KMS-11 (cell line): Measurements from ENCODE around the gene KDM4B.

Source experiments
- H2AFZ ChIP-seq: fragments of 200-600 bp; sonication (generic); 2 replicates; pipeline ENCODE4 v1.6.1; 2016; ENCODE audit warnings: antibody characterized with exemption, mixed run types, low read depth
- H3K27ac ChIP-seq: fragments of 200-600 bp; sonication (generic); 2 replicates; pipeline ENCODE4 v1.6.1; 2016; ENCODE audit warnings: mild to moderate bottlenecking, mixed run types
- H3K27me3 ChIP-seq: fragments of 200-600 bp; sonication (generic); 2 replicates; pipeline ENCODE4 v1.6.1; 2017; ENCODE audit warnings: mild to moderate bottlenecking, low read depth, mixed run types, moderate library complexity; ENCODE audit not compliant: insufficient read depth
- H3K36me3 ChIP-seq: fragments of 200-600 bp; sonication (generic); 2 replicates; pipeline ENCODE4 v1.6.1; 2017; ENCODE audit warnings: mild to moderate bottlenecking, mixed run types; ENCODE audit not compliant: insufficient read depth
- H3K4me1 ChIP-seq: fragments of 200-600 bp; sonication (generic); 2 replicates; pipeline ENCODE4 v1.6.1; 2016; ENCODE audit warnings: mild to moderate bottlenecking, low read depth, mixed run types; ENCODE audit not compliant: poor library complexity, severe bottlenecking
- H3K4me2 ChIP-seq: fragments of 200-600 bp; sonication (generic); 2 replicates; pipeline ENCODE4 v1.7.0; 2016; ENCODE audit warnings: mild to moderate bottlenecking, mixed run types
- H3K4me3 ChIP-seq: fragments of 200-600 bp; sonication (generic); IDR thresholded peaks from 2 replicates; pipeline ENCODE4 v1.6.1; 2017; ENCODE audit warnings: low read depth, low read length, mixed read lengths; ENCODE audit not compliant: insufficient read depth
- H3K79me2 ChIP-seq: fragments of 200-600 bp; sonication (generic); 2 replicates; pipeline ENCODE4 v1.6.1; 2016; ENCODE audit warnings: low read depth, mixed run types; ENCODE audit not compliant: insufficient read depth
- H3K9ac ChIP-seq: fragments of 200-600 bp; sonication (generic); 2 replicates; pipeline ENCODE4 v1.6.1; 2016; ENCODE audit warnings: mild to moderate bottlenecking, mixed run types
- H4K20me1 ChIP-seq: fragments of 200-600 bp; sonication (generic); 2 replicates; pipeline ENCODE4 v1.6.1; 2016; ENCODE audit warnings: mild to moderate bottlenecking, mixed run types; ENCODE audit not compliant: insufficient read depth
- TF ChIP-seq, protein P1 (sequence below): fragments of 200-600 bp; sonication (generic); conservative IDR thresholded peaks from 2 replicates; pipeline ENCODE4 v1.6.1; 2017; ENCODE audit warnings: low read depth, mild to moderate bottlenecking, antibody characterized with exemption, low read length, moderate library complexity, mixed read lengths

Gene KDM4B

GRCh38 chr19:5080809-5081208 is 111.9 kb downstream of the KDM4B start:
- Histone ChIP-seq H4K20me1 (no peaks in the 10 kb centered on the region), H3K27ac (no peak overlapping the region), H3K4me1 (no peaks in the 10 kb centered on the region), H3K4me3 (no peak overlapping the region), H3K79me2 (no peaks in the 10 kb centered on the region), H3K9ac (no peak overlapping the region), H3K27me3 (no peaks in the 10 kb centered on the region), H3K4me2 (no peak overlapping the region), H3K36me3 (0 out of 2 replicates have a peak, but pooled peaks cover 4% of the 10 kb centered on the region), H2AFZ (no peak overlapping the region)
- TF ChIP-seq, protein P1, sequence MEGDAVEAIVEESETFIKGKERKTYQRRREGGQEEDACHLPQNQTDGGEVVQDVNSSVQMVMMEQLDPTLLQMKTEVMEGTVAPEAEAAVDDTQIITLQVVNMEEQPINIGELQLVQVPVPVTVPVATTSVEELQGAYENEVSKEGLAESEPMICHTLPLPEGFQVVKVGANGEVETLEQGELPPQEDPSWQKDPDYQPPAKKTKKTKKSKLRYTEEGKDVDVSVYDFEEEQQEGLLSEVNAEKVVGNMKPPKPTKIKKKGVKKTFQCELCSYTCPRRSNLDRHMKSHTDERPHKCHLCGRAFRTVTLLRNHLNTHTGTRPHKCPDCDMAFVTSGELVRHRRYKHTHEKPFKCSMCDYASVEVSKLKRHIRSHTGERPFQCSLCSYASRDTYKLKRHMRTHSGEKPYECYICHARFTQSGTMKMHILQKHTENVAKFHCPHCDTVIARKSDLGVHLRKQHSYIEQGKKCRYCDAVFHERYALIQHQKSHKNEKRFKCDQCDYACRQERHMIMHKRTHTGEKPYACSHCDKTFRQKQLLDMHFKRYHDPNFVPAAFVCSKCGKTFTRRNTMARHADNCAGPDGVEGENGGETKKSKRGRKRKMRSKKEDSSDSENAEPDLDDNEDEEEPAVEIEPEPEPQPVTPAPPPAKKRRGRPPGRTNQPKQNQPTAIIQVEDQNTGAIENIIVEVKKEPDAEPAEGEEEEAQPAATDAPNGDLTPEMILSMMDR, result no peak

DNA sequence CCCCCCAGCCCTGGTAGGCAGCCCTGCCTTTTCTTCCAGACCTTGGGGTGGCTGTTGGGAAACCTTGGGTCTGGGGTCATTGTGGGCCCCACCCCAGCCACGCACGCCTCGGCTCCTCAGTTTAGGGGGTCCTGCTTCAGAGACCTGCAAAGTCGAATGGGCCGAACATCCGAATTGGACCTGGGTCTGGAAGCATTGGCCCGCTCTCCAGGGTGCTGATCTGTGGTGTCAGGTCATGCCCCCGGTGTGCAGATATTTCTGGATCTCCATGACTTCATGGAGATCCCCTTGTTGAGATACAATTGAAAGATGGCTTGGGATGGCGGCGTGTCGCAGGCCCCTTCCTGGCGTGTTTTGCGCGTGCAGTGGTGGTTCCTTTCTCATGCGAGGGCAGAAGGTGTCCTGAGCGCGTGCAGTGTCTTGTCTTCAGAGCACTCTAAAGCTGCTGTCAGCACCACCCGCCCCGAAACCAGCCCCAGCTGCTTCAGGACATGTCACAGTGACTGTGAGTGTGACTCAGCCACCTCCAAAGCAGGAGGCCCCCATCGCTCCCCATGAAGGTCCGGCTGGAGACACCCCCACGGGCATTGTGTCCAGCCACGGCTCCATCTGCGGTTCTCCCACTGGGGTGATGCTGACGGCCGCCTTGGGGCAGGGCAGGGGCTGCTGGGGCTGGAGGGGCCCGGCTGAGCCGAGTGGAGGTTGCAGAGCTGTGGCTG is 112.7 kb downstream of the KDM4B start:
- Histone ChIP-seq H3K4me3 (no peak overlapping the region), H3K79me2 (no peaks in the 10 kb centered on the region), H3K36me3 (0 out of 2 replicates have a peak, but pooled peaks cover 4% of the 10 kb centered on the region), H3K9ac (no peak overlapping the region), H3K27ac (no peak overlapping the region), H4K20me1 (no peaks in the 10 kb centered on the region), H3K27me3 (no peaks in the 10 kb centered on the region), H3K4me1 (no peaks in the 10 kb centered on the region), H3K4me2 (no peak overlapping the region), H2AFZ (no peak overlapping the region)
- TF ChIP-seq, protein P1, result no peak

- Histone ChIP-seq H3K36me3 (0 out of 2 replicates have a peak, but pooled peaks cover 4% of the 10 kb centered on the region), H3K9ac (no peak overlapping the region), H3K4me1 (no peaks in the 10 kb centered on the region)
Measured at GRCh38 chr19:5083547-5083965, 114.6 kb downstream of the KDM4B start.

GRCh38 chr19:5085566-5085965 is 116.7 kb downstream of the KDM4B start:
- H4K20me1 ChIP-seq, result no peaks in the 10 kb centered on the region
- H3K36me3 ChIP-seq, result 0 out of 2 replicates have a peak, but pooled peaks cover 1% of the 10 kb centered on the region
- H3K9ac ChIP-seq, result no peak overlapping the region
- H3K27me3 ChIP-seq, result no peaks in the 10 kb centered on the region
- TF ChIP-seq, protein P1, result no peak
- no peak overlapping the region for H3K4me3 ChIP-seq
- H2AFZ ChIP-seq, result no peak overlapping the region
- no peak overlapping the region for H3K27ac ChIP-seq
- no peak overlapping the region for H3K4me2 ChIP-seq
- no peaks in the 10 kb centered on the region for H3K79me2 ChIP-seq
- H3K4me1 ChIP-seq, result no peaks in the 10 kb centered on the region

More at GRCh38 chr19:5083547-5083965, 114.6 kb downstream of the KDM4B start:
- no peak overlapping the region for H3K4me2 ChIP-seq
- no peak overlapping the region for H3K27ac ChIP-seq
- H3K27me3 ChIP-seq, result no peaks in the 10 kb centered on the region
- H3K79me2 ChIP-seq, result no peaks in the 10 kb centered on the region
- no peak overlapping the region for H2AFZ ChIP-seq
- no peak overlapping the region for H3K4me3 ChIP-seq
- TF ChIP-seq, protein P1, result no peak
- H4K20me1 ChIP-seq, result no peaks in the 10 kb centered on the region
